ENCODE results near the gene USP40.

Gene USP40

GRCh38 chr2:233490831-233491230 is 75.8 kb downstream of the USP40 start:
- in situ Hi-C loops (cut with MboI; ENCODE audit: low sequenced_read_pairs, unreplicated experiment), result no loop called here
- TF ChIP-seq CTCF (IDR thresholded peaks at IDR 0.05; ENCODE audit: borderline replicate concordance, control extremely low read depth, extremely low read depth, insufficient read depth, missing control alignments), result no peak
- DNase-seq (ENCODE audit: low spot score), result no peak

GRCh38 chr2:233489666-233490065 is 76.9 kb downstream of the USP40 start:
- TF ChIP-seq CTCF (IDR thresholded peaks at IDR 0.05; ENCODE audit: borderline replicate concordance, control extremely low read depth, extremely low read depth, insufficient read depth, missing control alignments), result no peak
- no peak for DNase-seq (ENCODE audit: low spot score)
- in situ Hi-C loops (cut with MboI; ENCODE audit: low sequenced_read_pairs, unreplicated experiment), result no loop called here

- no peak for DNase-seq (ENCODE audit: low spot score)
- TF ChIP-seq CTCF (IDR thresholded peaks at IDR 0.05; ENCODE audit: borderline replicate concordance, control extremely low read depth, extremely low read depth, insufficient read depth, missing control alignments), result no peak
- in situ Hi-C loops (cut with MboI; ENCODE audit: low sequenced_read_pairs, unreplicated experiment), result no loop called here
These were observed 77.4 kb downstream of the USP40 start for GRCh38 chr2:233489143-233489542.

GRCh38 chr2:233487748-233488345 is 78.7 kb downstream of the USP40 start:
- no peak for DNase-seq (ENCODE audit: low spot score)
- no peak for TF ChIP-seq CTCF (IDR thresholded peaks at IDR 0.05; ENCODE audit: borderline replicate concordance, control extremely low read depth, extremely low read depth, insufficient read depth, missing control alignments)
- in situ Hi-C loops (cut with MboI; ENCODE audit: low sequenced_read_pairs, unreplicated experiment), result no loop called here

GRCh38 chr2:233486778-233487552 is 79.6 kb downstream of the USP40 start:
- DNase-seq (ENCODE audit: low spot score), result peak; percentile 4
- in situ Hi-C loops (cut with MboI; ENCODE audit: low sequenced_read_pairs, unreplicated experiment), result no loop called here
- TF ChIP-seq CTCF (IDR thresholded peaks at IDR 0.05; ENCODE audit: borderline replicate concordance, control extremely low read depth, extremely low read depth, insufficient read depth, missing control alignments), result no peak

GRCh38 chr2:233486357-233486756 is 80.2 kb downstream of the USP40 start:
- TF ChIP-seq CTCF (IDR thresholded peaks at IDR 0.05; ENCODE audit: borderline replicate concordance, control extremely low read depth, extremely low read depth, insufficient read depth, missing control alignments), result no peak
- DNase-seq (ENCODE audit: low spot score), result peak; percentile 17
- in situ Hi-C loops (cut with MboI; ENCODE audit: low sequenced_read_pairs, unreplicated experiment), result no loop called here
